DMS114 treated with DMSO at 0.1 percent for 48 hours (cell line): ENCODE measurements around the gene LMAN2.
A peak's percentile ranks its signal among the peaks of the same experiment; 100 is the strongest.
"Not testable (repeated sequence)": the region's sequence is repeated elsewhere in the genome, so short reads cannot be mapped to it uniquely, and the experiment has no call there.

Experiments used
- DNase-seq: peaks from one replicate; lab custom pipeline; 2025; ENCODE audit not compliant: unreplicated experiment; lab: John Stamatoyannopoulos, UW

Gene LMAN2

DNA sequence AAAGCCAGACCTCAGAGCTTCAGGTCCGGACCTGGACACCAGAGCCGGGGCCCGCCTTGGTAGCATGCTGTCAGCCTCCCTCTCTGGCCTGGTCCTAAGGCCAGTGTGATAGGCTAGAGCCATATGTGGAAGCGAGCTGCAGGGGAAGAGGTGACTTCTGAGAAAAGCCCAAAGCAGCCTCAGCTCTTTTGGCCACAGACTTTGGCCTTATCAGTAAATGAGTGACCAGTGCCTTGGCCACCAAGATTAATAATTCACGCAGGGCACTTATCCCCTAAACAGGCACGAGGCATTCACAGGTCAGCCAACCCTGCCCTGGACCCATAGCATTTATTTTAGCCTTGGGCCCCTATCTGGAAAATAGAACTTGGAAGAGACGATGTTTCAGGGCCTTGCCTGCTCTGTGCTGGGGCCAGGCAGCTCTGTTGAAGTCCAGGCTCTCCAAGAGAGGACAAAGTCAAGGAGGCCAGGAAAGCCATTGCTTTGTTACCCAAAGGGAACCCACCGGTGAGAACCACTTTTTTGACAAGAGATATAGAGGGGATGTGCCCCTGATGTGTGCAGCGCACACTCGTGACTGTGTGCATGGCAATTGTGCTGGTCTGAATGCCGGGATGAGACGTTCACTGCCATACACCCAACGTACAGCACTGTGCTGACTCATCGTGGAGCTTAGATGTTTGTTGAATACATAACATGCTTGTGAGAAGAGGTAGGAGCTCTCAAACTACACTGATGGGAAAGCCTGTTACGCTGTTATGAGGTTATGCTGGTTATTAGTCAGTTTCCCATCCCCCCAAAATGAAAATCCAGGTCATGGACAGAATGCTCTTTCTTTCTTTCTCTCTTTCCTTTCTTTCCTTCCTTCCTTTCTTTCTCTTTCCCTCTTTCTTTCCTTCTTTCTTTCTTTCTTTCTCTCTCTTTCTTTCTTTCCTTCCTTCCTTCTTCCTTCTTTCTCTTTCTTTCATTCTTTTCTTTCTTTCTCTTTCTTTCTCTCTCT lies 27.7 kb upstream of the LMAN2 start:
- no peak for DNase-seq

- no peak for DNase-seq
These were observed 26.6 kb upstream of the LMAN2 start for GRCh38 chr5:177377851-177378776.

GRCh38 chr5:177376107-177376506 lies 24.6 kb upstream of the LMAN2 start:
- DNase-seq = no peak

- DNase-seq = not testable (repeated sequence)
These were observed 24.0 kb upstream of the LMAN2 start for GRCh38 chr5:177375516-177375915.

GRCh38 chr5:177374211-177374610 lies 22.7 kb upstream of the LMAN2 start:
- DNase-seq = no peak

DNA sequence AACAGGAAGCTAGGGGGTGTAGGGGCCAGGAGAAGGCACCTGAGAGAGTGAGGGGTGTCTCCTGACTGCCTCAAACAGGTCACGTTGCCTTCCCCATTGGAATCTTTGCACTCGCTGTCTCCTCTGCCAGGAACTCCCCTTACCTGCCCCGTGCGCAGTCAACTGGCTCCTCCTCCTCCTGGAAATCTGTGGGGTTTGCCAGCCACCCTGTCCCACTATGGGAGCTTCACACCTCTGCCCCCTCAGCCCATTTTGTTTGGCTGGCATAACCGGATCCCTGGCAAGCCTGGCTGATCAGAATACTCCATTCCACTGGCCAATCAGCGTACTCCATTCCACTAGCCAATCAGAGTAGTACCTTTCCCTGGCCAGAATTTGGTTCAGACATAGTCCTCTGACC lies 22.3 kb upstream of the LMAN2 start:
- no peak for DNase-seq

- no peak for DNase-seq
These were observed 21.4 kb upstream of the LMAN2 start for GRCh38 chr5:177372910-177373309.

- DNase-seq = no peak
These were observed 20.8 kb upstream of the LMAN2 start for GRCh38 chr5:177372034-177372896.

GRCh38 chr5:177371120-177372033 lies 19.9 kb upstream of the LMAN2 start:
- DNase-seq = no peak

- peak; percentile 65 for DNase-seq
These were observed 19.1 kb upstream of the LMAN2 start for GRCh38 chr5:177370488-177371119.

DNA sequence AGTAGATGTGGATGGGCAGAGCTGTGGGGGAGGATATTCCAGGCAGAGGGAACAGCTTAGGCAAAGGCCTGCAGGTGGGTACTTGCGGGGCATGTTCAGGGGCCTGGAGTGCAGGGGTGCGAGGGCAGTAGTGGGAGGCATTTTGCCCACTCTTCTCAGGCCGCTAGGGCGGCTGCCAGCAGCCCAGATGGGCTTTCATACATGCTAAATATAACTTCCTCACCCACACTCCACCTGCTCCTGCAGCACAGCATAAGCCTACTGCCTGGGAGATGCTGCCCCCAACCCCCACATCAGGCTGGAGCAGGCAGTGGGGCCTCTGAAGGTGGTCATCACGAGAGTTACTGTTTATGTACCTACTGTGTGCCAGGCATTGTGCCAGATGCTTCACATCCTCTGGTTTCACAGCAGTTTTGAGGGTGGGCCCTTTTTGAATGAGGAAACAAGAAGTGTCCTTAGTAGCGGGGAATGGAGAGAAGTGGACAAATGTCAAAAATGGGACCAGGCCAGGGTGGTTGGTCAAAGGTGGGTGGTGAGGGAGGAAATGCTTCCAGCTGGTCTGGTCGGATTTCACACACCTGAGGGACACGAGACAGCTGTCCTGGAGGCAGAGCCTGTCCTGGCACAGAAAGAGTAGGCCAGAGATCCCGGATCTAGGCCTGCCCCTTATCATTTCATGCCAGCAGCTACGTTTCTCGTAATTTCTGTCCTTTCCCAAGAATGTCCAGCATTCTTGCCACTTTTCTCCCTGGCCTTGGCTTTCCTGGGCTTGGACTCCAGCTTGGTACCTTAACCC lies 18.4 kb upstream of the LMAN2 start:
- DNase-seq = no peak

GRCh38 chr5:177368869-177369644 lies 17.6 kb upstream of the LMAN2 start:
- DNase-seq = peak; percentile 18

- DNase-seq = no peak
These were observed 16.8 kb upstream of the LMAN2 start for GRCh38 chr5:177367981-177368868.

GRCh38 chr5:177367323-177367848 lies 15.9 kb upstream of the LMAN2 start:
- no peak for DNase-seq

DNA sequence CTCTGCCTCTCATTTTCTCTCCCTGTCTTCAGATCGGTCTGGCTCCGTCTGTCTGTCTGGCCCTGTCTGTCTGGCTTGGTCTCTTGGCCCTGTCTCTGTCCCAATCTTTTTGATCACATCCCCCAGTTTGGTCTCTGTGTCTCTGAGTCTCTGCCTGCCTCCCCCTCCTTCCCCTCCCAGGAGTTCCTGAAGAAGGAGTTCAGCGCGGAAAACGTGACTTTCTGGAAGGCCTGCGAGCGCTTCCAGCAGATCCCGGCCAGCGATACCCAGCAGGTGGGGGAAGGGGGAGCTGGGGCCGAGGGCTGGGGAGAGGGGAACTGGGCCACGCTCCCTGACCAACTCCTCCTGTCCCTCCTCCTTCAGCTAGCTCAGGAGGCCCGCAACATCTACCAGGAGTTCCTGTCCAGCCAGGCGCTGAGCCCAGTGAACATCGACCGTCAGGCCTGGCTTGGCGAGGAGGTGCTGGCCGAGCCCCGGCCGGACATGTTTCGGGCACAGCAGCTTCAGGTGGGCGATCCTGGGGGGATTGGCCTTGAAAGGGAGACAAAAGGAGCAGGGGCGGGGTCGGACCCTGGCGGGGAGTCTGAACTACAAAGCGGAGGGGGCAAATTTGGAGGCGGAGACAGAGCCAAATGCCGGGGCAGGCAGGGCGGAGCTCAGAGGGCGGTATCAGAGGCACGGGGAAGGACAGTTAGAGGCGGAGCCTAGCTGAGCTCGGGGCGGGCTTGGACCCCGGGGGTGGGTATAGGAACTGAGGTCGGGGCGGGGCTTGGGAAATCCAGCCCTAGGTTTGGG lies 15.3 kb upstream of the LMAN2 start:
- no peak for DNase-seq
